GM21447 (cell line): ENCODE measurements around the gene MORN3.
A peak's percentile ranks its signal among the peaks of the same experiment; 100 is the strongest.
"Not testable (repeated sequence)": the region's sequence is repeated elsewhere in the genome, so short reads cannot be mapped to it uniquely, and the experiment has no call there.

Source experiments
- ATAC-seq: cut with Tn5 transposase; IDR thresholded peaks from one replicate; pipeline ENCODE4 v1.9.1; 2021; ENCODE audit not compliant: unreplicated experiment

The MORN3 gene, protein sequence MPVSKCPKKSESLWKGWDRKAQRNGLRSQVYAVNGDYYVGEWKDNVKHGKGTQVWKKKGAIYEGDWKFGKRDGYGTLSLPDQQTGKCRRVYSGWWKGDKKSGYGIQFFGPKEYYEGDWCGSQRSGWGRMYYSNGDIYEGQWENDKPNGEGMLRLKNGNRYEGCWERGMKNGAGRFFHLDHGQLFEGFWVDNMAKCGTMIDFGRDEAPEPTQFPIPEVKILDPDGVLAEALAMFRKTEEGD

GRCh38 chr12:121669521-121669900, at the start of gene MORN3:
Gene MORN3 (minus strand): TSS chr12:121669654. CDS start chr12:121669483, 171 bp downstream.
- ATAC-seq = no peak

- no peak for ATAC-seq
Measured at GRCh38 chr12:121718653-121719239, 49.3 kb upstream of the MORN3 start.

DNA sequence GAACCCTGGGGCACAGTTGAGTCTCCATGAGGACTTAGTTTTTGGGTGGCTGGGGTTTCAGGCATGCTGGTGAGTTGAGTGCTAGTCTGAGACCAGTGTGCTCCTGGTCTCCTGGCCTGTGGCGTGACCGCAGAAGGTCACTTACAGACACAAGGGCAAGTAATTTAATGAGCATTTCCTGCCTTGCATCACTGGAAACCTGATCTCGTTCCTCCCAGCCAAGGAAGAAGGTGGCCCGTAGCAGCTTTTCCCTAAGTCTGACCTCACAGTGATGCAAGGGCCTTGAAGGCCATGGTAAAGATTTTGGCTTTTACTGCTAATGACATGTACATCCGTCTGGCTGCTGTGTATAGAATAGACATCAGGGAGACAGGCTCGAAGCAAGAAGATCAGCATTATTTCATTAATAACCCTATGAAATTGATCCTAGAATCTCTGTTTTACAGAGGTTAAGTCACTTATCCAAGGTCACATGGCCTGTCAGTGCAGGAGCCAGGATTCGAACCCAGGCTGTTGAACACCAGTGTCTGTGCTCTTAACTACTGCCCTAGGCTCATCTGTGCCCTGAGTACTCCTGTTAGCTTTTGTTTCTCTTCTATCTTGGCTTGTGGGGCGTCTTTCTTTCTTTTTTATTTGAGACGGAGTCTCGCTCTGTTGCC, 47.7 kb upstream of the MORN3 start:
- ATAC-seq = no peak

DNA sequence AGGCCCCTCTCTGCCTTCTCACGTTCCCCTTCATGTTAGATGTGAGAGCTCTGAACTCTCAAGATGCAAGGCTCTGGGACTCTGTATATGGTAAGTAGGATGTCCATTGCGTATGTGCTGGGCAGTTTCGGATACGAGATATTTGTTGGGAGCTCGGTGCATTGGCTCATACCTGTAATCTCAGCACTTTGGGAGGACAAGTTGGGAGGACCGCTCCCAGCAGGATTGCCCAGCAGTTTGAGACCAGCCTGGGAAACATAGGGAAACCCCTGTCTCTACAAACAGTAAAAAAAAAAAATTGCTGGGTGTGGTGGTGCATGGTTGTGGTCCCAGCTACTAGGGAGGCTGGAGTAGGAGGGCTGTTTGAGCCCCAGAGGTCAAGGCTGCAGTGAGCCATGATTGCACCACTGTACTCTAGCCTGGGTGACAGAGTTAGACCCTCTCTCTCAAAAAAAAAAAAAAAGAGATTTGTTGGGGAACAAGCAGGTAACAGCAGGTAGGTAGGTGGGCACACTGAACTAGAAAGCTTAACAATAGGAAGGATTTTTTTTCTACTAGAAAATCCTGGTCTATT, 46.5 kb upstream of the MORN3 start:
- ATAC-seq = no peak

DNA sequence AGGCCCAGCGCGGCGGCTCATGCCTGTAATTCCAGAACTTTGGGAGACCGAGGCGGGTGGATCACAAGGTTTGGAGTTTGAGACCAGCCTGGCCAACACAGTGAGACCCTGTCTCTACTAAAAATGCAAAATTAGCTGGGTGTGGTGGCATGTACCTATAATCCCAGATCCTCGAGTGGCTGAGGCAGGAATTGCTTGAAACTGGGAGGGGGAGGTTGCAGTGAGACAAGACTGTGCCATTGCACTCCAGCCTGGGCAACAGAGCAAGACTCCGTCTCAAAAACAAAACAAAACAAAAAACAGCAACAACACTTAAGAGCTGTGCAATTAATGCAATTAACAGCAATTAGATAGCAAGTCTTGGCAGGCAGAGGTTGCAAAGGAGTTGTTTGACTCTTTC, 45.6 kb upstream of the MORN3 start:
- not testable (repeated sequence) for ATAC-seq

DNA sequence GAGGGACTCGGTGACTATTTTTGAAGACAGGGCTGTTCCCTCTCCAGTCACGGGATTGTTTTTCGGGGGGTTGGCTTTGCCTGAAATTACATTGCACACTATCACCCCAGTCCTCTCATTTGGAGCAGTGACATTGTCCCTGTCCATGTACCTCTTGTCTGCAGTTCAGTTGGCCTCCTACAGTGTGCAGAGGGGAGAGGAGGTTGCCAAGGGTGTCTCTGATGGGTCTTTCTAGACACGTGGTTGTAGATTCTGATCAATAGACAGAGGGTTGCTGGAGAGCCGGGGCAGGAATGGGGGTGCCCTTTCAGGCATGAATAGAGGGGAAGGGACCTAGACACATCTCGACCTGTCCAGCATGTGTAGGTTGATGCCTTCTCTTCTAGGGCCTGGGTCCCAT, 44.3 kb upstream of the MORN3 start:
- ATAC-seq = no peak

DNA sequence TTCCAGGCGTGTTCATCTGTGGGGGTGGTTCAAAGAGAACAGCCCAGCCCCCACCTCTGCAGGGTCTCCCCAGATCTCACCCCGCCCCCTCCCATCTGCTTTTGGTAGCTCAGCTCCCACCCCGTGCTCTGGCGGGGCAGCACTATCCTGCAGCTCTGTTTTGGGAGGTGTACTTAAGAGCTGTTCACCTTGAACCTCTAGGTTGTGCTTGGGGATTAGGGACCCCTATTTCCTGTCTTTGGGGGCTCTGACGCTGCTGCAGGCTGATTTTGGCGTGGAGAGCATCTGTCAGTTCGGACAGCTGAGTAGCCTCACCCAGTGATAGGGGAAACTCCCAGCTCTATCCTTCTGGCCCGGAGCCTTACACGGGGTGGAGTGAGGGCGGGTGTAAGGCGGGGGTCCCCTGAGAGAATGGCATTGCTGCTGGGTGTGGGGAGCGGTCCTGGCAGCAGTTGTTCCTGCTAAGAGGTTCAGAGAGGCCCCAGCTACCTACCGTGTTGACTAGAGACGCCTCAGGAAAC, 43.9 kb upstream of the MORN3 start:
- ATAC-seq = peak; percentile 7

GRCh38 chr12:121712461-121713256, 43.2 kb upstream of the MORN3 start, which contains the start of gene TMEM120B:
Gene TMEM120B (plus strand): TSS chr12:121712752. CDS start chr12:121712896, 144 bp downstream.
- peak; percentile 76 for ATAC-seq

DNA sequence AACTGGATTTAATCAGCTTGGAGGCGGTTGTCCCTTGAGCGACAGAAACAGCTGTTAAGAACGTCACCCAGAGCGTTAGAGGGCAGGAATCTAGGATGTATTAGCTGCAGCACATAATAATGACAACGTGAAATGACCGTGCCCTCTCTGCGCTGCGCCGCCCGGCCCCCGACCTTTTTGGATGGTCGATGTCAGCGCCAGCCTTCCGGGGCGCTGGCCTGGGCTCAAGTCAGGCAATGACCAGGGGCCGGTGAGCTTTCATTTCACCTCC, 42.7 kb upstream of the MORN3 start:
- ATAC-seq = peak; percentile 34

- no peak for ATAC-seq
Measured at GRCh38 chr12:121711361-121712189, 42.1 kb upstream of the MORN3 start.

DNA sequence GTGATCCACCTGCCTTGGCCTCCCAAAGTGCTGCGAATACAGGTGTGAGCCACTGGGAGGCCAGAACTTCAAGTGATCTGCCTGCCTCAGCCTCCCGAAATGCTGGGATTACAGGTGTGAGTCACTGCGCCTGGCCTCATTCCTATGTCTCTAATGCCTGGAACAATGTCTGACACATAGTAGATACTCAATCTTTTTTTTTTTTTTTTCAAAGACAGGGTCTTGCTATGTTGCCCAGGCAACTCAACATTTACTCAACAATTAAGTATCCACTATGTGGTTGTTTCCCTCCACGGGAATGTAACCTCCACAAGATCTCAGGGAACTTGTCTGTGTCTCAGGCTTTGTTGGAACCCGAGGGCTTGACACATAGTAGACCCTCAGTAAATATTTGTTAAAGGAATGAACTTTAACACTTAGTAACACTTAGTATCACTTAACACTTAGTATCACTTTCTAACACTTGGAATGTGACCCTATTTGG, 40.1 kb upstream of the MORN3 start:
- ATAC-seq = no peak

DNA sequence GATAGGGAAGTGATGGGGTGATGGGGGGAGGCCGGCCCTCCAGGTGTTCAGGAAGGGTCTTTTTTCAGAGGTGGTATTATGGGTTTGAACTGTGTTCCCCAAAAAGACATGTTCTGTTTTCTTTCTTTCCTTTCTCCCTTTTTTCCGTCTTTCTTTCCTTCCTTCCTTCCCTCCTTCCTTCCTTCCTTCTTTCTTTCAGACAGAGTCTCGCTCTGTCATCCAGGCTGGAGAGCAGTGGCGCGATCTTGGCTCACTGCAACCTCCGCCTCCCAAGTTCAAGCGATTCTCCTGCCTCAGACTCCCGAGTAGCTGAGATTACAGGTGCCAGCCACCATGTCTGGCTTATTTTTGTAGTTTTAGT, 39.6 kb upstream of the MORN3 start:
- ATAC-seq = not testable (repeated sequence)

GRCh38 chr12:121708313-121709063, 39.0 kb upstream of the MORN3 start:
- no peak for ATAC-seq

GRCh38 chr12:121705514-121705913, 36.1 kb upstream of the MORN3 start:
- no peak for ATAC-seq

- ATAC-seq = no peak
Measured at GRCh38 chr12:121702944-121703343, 33.5 kb upstream of the MORN3 start.

- no peak for ATAC-seq
Measured at GRCh38 chr12:121701667-121702277, 32.3 kb upstream of the MORN3 start.

DNA sequence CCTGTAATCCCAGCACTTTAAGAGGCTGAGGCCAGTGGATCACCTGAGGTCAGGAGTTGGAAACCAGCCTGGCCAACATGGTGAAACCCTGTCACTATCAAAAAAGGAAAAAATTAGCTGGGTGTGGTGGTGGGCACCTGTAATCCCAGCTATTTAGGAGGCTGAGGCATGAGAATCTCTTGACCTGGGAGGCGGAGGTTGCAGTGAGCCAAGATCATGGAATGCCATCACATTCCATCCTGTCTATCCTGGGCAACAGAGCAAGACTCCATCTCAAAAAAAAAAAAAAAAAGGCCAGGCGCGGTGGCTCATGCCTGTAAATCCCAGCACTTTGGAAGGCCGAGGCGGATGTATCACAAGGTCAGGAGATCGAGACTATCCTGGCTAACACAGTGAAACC, 28.4 kb upstream of the MORN3 start:
- ATAC-seq = not testable (repeated sequence)

GRCh38 chr12:121697093-121697698, 27.7 kb upstream of the MORN3 start:
- ATAC-seq = no peak
